Measurements from ENCODE around the gene NECAB2. TPM values are rescaled to one million over a fixed set of nuclear protein-coding genes. Genes with fewer than 3 reads are reported as not detected.

The NECAB2 gene
- total RNA-seq, 4 donors from 2014 or later, result 0.90 TPM; not detected in 3

GRCh38 chr16:84007520-84007919 is 39.5 kb downstream of the NECAB2 start:
- DNase-seq (ENCODE audit: low spot score in 2 of 2), result no peak
- no peak overlapping the region for H3K4me3 ChIP-seq
- TF ChIP-seq EP300 (IDR thresholded peaks at IDR 0.05) (no peak), POLR2A (IDR thresholded peaks at IDR 0.05) (no peak), CTCF (IDR thresholded peaks at IDR 0.05) (no peak)
- no peak overlapping the region for H3K27ac ChIP-seq
- H3K4me1 ChIP-seq, result no peaks in the 10 kb centered on the region
- H3K9me3 ChIP-seq, result peaks cover 0 to 3% (median 0%) of the 10 kb centered on the region in 4 donors
- peaks cover 0 to 3% of the 10 kb centered on the region in 2 donors for H3K27me3 ChIP-seq
- 73 to 83% methylated on average over 4 of the region's 4 CpGs for WGBS, 2 donors
- no peaks in the 10 kb centered on the region for H3K36me3 ChIP-seq

DNA sequence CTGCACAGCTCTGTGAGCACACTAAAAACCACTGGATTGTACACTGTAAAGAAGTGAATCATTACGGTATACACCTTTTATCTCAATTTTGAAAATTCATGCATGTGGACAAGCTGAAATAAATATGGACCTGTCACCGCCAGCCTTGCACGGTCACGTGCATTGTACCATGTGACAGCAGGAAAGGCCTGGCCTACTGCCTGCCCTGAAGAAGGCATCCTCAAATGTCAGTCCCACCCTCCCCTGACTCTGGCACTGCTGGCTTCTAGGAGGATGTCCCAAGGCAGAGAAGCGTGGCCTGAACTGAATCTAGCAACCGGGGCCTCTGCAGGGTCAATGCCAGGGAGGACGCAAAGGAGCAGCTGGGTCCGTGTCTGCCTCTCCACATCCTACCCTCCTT is 39.9 kb downstream of the NECAB2 start:
- H3K4me3 ChIP-seq, result no peak overlapping the region
- peaks cover 0 to 3% of the 10 kb centered on the region in 2 donors for H3K27me3 ChIP-seq
- H3K27ac ChIP-seq, result no peak overlapping the region
- TF ChIP-seq EP300 (IDR thresholded peaks at IDR 0.05) (no peak), CTCF (IDR thresholded peaks at IDR 0.05) (no peak), POLR2A (IDR thresholded peaks at IDR 0.05) (no peak)
- no peaks in the 10 kb centered on the region for H3K36me3 ChIP-seq
- WGBS, 2 donors, result 64 to 73% methylated on average over 8 of the region's 8 CpGs
- H3K4me1 ChIP-seq, result no peaks in the 10 kb centered on the region
- no peak for DNase-seq (ENCODE audit: low spot score in 2 of 2)
- peaks cover 0 to 3% (median 0%) of the 10 kb centered on the region in 4 donors for H3K9me3 ChIP-seq

- Histone ChIP-seq H3K9me3 (peaks cover 0 to 3% (median 0%) of the 10 kb centered on the region in 4 donors), H3K4me3 (no peak overlapping the region), H3K27ac (no peak overlapping the region), H3K4me1 (no peaks in the 10 kb centered on the region), H3K27me3 (peaks cover 0 to 3% of the 10 kb centered on the region in 2 donors), H3K36me3 (no peaks in the 10 kb centered on the region)
- WGBS, 2 donors, result 93 to 97% methylated on average over 6 of the region's 6 CpGs
- TF ChIP-seq CTCF (IDR thresholded peaks at IDR 0.05) (no peak), POLR2A (IDR thresholded peaks at IDR 0.05) (no peak), EP300 (IDR thresholded peaks at IDR 0.05) (no peak)
- DNase-seq (ENCODE audit: low spot score in 2 of 2), result no peak
Measured at GRCh38 chr16:84009282-84009681, 41.2 kb downstream of the NECAB2 start.

- H3K36me3 ChIP-seq, result no peaks in the 10 kb centered on the region
- DNase-seq (ENCODE audit: low spot score in 2 of 2), result no peak
- H3K9me3 ChIP-seq, result peaks cover 0 to 8% (median 0%) of the 10 kb centered on the region in 4 donors
- WGBS, 2 donors, result 19 to 21% methylated on average over 10 to 12 of the region's 14 CpGs
- no peak overlapping the region for H3K27ac ChIP-seq
- H3K4me1 ChIP-seq, result no peaks in the 10 kb centered on the region
- no peak for TF ChIP-seq EP300 (IDR thresholded peaks at IDR 0.05)
- no peak for TF ChIP-seq CTCF (IDR thresholded peaks at IDR 0.05)
- TF ChIP-seq POLR2A (IDR thresholded peaks at IDR 0.05), result no peak
- H3K27me3 ChIP-seq, result no peaks in the 10 kb centered on the region
- H3K4me3 ChIP-seq, result no peak overlapping the region
Measured at GRCh38 chr16:84013787-84014569, 45.9 kb downstream of the NECAB2 start.

GRCh38 chr16:84014570-84015327 is 46.7 kb downstream of the NECAB2 start:
- no peaks in the 10 kb centered on the region for H3K36me3 ChIP-seq
- H3K27me3 ChIP-seq, result no peaks in the 10 kb centered on the region
- TF ChIP-seq POLR2A (IDR thresholded peaks at IDR 0.05) (no peak), EP300 (IDR thresholded peaks at IDR 0.05) (no peak), CTCF (IDR thresholded peaks at IDR 0.05) (no peak)
- DNase-seq (ENCODE audit: low spot score in 2 of 2), result no peak
- 74 to 75% methylated on average over 14 of the region's 14 CpGs for WGBS, 2 donors
- H3K4me1 ChIP-seq, result no peaks in the 10 kb centered on the region
- peaks cover 0 to 13% (median 0%) of the 10 kb centered on the region in 4 donors for H3K9me3 ChIP-seq
- H3K27ac ChIP-seq, result no peak overlapping the region
- H3K4me3 ChIP-seq, result no peak overlapping the region

Measured in tibial nerve (tissue), 4 donors.